Measurements from ENCODE around the gene ACSF3. TPM values are rescaled to one million over a fixed set of nuclear protein-coding genes. Genes with fewer than 3 reads are reported as not detected.

ACSF3 gene
- total RNA-seq, 2 experiments from 2014 or later, result 112 to 143 TPM

GRCh38 chr16:89104303-89104702 is 10.7 kb downstream of the ACSF3 start:
- no peak for TF ChIP-seq CTCF (conservative IDR thresholded peaks at IDR 0.05; ENCODE audit: low read length)
- no TSS peak for BruUV-seq (replicated peaks)
- Histone ChIP-seq H3K4me2 (ENCODE audit: low read length) (no peak overlapping the region), H3K4me1 (ENCODE audit: insufficient read depth, low read length, poor library complexity, severe bottlenecking) (peaks cover 12% of the 10 kb centered on the region), H3K9me3 (ENCODE audit: low read length) (no peaks in the 10 kb centered on the region), H3K79me2 (ENCODE audit: insufficient read depth, low read depth, low read length) (peaks cover 40% of the 10 kb centered on the region), H3K9me2 (ENCODE audit: insufficient read depth, low read length) (no peaks in the 10 kb centered on the region), H2AFZ (ENCODE audit: low read length) (no peak overlapping the region), H4K20me1 (ENCODE audit: insufficient read depth, low read length) (no peaks in the 10 kb centered on the region), H3K27ac (ENCODE audit: low read depth, low read length, poor library complexity, severe bottlenecking) (no peak overlapping the region), H3K36me3 (ENCODE audit: insufficient read depth, low read length) (peaks cover 100% of the 10 kb centered on the region), H3K4me3 (ENCODE audit: low read depth, low read length, poor library complexity, severe bottlenecking) (no peak overlapping the region)
- CTCF ChIA-PET (ENCODE audit: unreplicated experiment), result no interaction called here
- no peak for DNase-seq (ENCODE audit: low spot score)
- POLR2A ChIA-PET, result no interaction called here
- intact Hi-C loops (cut with micrococcal nuclease; ENCODE audit: unreplicated experiment), result no loop called here

DNA sequence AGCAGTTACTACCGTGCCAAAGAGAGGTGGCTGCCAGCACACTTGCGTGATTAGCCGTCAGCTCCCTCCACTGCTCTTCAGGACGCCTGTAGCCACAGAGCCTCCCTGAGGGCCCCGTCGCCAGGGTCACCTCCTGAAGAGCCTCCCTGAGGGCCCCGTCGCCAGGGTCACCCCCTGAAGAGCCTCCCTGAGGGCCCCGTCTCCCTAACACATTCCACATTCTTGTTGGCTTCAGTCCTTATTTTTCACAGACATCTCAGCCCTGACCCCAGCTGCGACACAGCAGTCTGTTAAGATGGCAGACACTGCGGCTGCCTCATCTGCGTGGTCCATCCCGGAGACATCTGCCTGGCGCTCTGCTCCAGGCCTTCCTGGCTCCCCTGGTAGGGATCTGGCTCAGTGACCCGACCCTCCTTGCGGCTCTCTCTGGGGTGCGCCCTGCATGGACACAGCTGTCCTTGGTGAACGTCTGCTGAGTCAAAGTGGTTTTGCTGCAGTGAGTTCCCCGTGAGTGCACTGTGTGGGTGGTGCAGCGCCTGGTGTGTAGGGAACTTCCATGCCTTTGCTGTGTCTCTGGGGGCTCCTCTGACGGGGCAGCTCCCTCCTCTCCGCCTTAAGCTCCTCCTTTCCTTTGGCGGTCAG is 11.4 kb downstream of the ACSF3 start:
- no peaks in the 10 kb centered on the region for H4K20me1 ChIP-seq (ENCODE audit: insufficient read depth, low read length)
- H3K4me2 ChIP-seq (ENCODE audit: low read length), result no peak overlapping the region
- TF ChIP-seq EZH2phosphoT487 (IDR thresholded peaks at IDR 0.05; ENCODE audit: borderline replicate concordance, low read depth, low read length) (no peak), CTCF (conservative IDR thresholded peaks at IDR 0.05; ENCODE audit: low read length) (no peak)
- no peak overlapping the region for H2AFZ ChIP-seq (ENCODE audit: low read length)
- intact Hi-C loops (cut with micrococcal nuclease; ENCODE audit: unreplicated experiment), result no loop called here
- no TSS peak for BruUV-seq (replicated peaks)
- no peak for DNase-seq (ENCODE audit: low spot score)
- peaks cover 5% of the 10 kb centered on the region for H3K4me1 ChIP-seq (ENCODE audit: insufficient read depth, low read length, poor library complexity, severe bottlenecking)
- peaks cover 99% of the 10 kb centered on the region for H3K36me3 ChIP-seq (ENCODE audit: insufficient read depth, low read length)
- ChIA-PET CTCF (ENCODE audit: unreplicated experiment) (no interaction called here), POLR2A (no interaction called here)
- no peak overlapping the region for H3K27ac ChIP-seq (ENCODE audit: low read depth, low read length, poor library complexity, severe bottlenecking)
- peaks cover 36% of the 10 kb centered on the region for H3K79me2 ChIP-seq (ENCODE audit: insufficient read depth, low read depth, low read length)
- no peaks in the 10 kb centered on the region for H3K9me2 ChIP-seq (ENCODE audit: insufficient read depth, low read length)
- H3K4me3 ChIP-seq (ENCODE audit: low read depth, low read length, poor library complexity, severe bottlenecking), result no peak overlapping the region
- H3K9me3 ChIP-seq (ENCODE audit: low read length), result no peaks in the 10 kb centered on the region

- no peaks in the 10 kb centered on the region for H3K4me1 ChIP-seq (ENCODE audit: insufficient read depth, low read length, poor library complexity, severe bottlenecking)
- CTCF ChIA-PET (ENCODE audit: unreplicated experiment), result no interaction called here
- no TSS peak for BruUV-seq (replicated peaks)
- intact Hi-C loops (cut with micrococcal nuclease; ENCODE audit: unreplicated experiment), result no loop called here
- H3K4me2 ChIP-seq (ENCODE audit: low read length), result no peak overlapping the region
- H3K9me2 ChIP-seq (ENCODE audit: insufficient read depth, low read length), result no peaks in the 10 kb centered on the region
- no peak for DNase-seq (ENCODE audit: low spot score)
- H3K79me2 ChIP-seq (ENCODE audit: insufficient read depth, low read depth, low read length), result peaks cover 34% of the 10 kb centered on the region; the same call in 1 of the 2 replicates
- no peak overlapping the region for H2AFZ ChIP-seq (ENCODE audit: low read length)
- no peaks in the 10 kb centered on the region for H3K9me3 ChIP-seq (ENCODE audit: low read length)
- no peak overlapping the region for H3K4me3 ChIP-seq (ENCODE audit: low read depth, low read length, poor library complexity, severe bottlenecking)
- peaks cover 99% of the 10 kb centered on the region for H3K36me3 ChIP-seq (ENCODE audit: insufficient read depth, low read length)
- H4K20me1 ChIP-seq (ENCODE audit: insufficient read depth, low read length), result no peaks in the 10 kb centered on the region
- H3K27ac ChIP-seq (ENCODE audit: low read depth, low read length, poor library complexity, severe bottlenecking), result no peak overlapping the region
- TF ChIP-seq EZH2phosphoT487 (IDR thresholded peaks at IDR 0.05; ENCODE audit: borderline replicate concordance, low read depth, low read length) (no peak), CTCF (conservative IDR thresholded peaks at IDR 0.05; ENCODE audit: low read length) (no peak)
- POLR2A ChIA-PET, result no interaction called here
These were observed 12.0 kb downstream of the ACSF3 start for GRCh38 chr16:89105599-89106151.
